GM19467 (cell line): Measurements from ENCODE around the gene CLEC16A.

ENCODE experiments used
- ATAC-seq: cut with Tn5 transposase; IDR thresholded peaks from one replicate; pipeline ENCODE4 v1.9.1; 2021; ENCODE audit warnings: mild to moderate bottlenecking, moderate library complexity; ENCODE audit not compliant: unreplicated experiment

The CLEC16A gene

GRCh38 chr16:10987361-10988163 lies 43.2 kb downstream of the CLEC16A start:
- no peak for ATAC-seq

GRCh38 chr16:10988164-10988803 lies 43.9 kb downstream of the CLEC16A start:
- no peak for ATAC-seq

GRCh38 chr16:10988879-10989278 lies 44.5 kb downstream of the CLEC16A start:
- no peak for ATAC-seq

- no peak for ATAC-seq
Measured at GRCh38 chr16:10989559-10989958, 45.2 kb downstream of the CLEC16A start.

GRCh38 chr16:10990378-10990777 lies 46.0 kb downstream of the CLEC16A start:
- ATAC-seq: no peak

- no peak for ATAC-seq
Measured at GRCh38 chr16:10992112-10992511, 47.7 kb downstream of the CLEC16A start.

- no peak for ATAC-seq
Measured at GRCh38 chr16:10992797-10993196, 48.4 kb downstream of the CLEC16A start.

- no peak for ATAC-seq
Measured at GRCh38 chr16:10993649-10994048, 49.3 kb downstream of the CLEC16A start.

- ATAC-seq: no peak
Measured at GRCh38 chr16:10994571-10994970, 50.2 kb downstream of the CLEC16A start.

- ATAC-seq: no peak
Measured at GRCh38 chr16:10995565-10995964, 51.2 kb downstream of the CLEC16A start.

GRCh38 chr16:10997485-10997884 lies 53.1 kb downstream of the CLEC16A start:
- ATAC-seq: no peak

- no peak for ATAC-seq
Measured at GRCh38 chr16:10999300-10999699, 54.9 kb downstream of the CLEC16A start.

GRCh38 chr16:11001611-11002010 lies 57.2 kb downstream of the CLEC16A start:
- no peak for ATAC-seq

- ATAC-seq: no peak
Measured at GRCh38 chr16:11003141-11003540, 58.8 kb downstream of the CLEC16A start.

- no peak for ATAC-seq
Measured at GRCh38 chr16:11004351-11004750, 60.0 kb downstream of the CLEC16A start.

- no peak for ATAC-seq
Measured at GRCh38 chr16:11004973-11005610, 60.7 kb downstream of the CLEC16A start.

- no peak for ATAC-seq
Measured at GRCh38 chr16:11005611-11005975, 61.2 kb downstream of the CLEC16A start.

- ATAC-seq: no peak
Measured at GRCh38 chr16:11006656-11007055, 62.3 kb downstream of the CLEC16A start.

GRCh38 chr16:11007714-11008280 lies 63.4 kb downstream of the CLEC16A start:
- ATAC-seq: no peak

GRCh38 chr16:11009027-11009755 lies 64.8 kb downstream of the CLEC16A start:
- no peak for ATAC-seq
